T47D (cell line): ENCODE results near the gene WAC.
"Not testable (repeated sequence)": the region's sequence is repeated elsewhere in the genome, so short reads cannot be mapped to it uniquely, and the experiment has no call there.

Experiments used
- DNase-seq, 2 experiments: peaks; one replicate each; pipeline versions ENCODE4 v3.0.0 to v3.0.0-alpha.2; 2011 to 2012; ENCODE audit warnings: low read depth in 1 of 2, low spot score in 1 of 2
- JUND ChIP-seq: IDR thresholded peaks from 2 replicates; pipeline ENCODE4 v1.6.1; 2012; ENCODE audit warnings: low read depth
- in situ Hi-C: cut with HindIII; loops from 2 replicates; pipeline ENCODE4 v1.10.0; 2016; ENCODE audit warnings: low sequenced_read_pairs, low pct_unique_long_range_greater_than_20kb

WAC gene

DNA sequence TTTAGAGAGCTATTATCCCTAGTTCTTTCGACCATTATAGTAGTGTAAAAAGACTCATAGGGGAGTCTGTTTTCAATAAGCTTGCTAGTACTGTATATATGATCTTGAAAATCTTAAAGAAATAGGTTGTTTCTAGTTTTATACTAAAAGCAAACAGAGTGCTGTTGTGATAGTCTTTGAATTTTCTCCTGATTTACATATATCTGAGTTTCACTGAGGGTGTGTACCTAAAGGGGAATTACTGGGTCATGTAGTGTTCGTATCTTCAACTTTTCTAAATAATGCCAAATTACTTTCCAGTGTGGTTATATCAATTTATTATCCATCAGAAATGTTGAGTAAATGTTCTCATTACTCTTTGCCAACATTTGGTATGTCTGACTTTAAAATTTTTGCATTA, 73.7 kb downstream of the WAC start:
- DNase-seq: no peak
- no peak for TF ChIP-seq JUND
- in situ Hi-C loops: no loop called here

- DNase-seq, in situ Hi-C loops: not testable (repeated sequence)
Observed at GRCh38 chr10:28609636-28610035, 76.7 kb downstream of the WAC start.

GRCh38 chr10:28612877-28613276, 80.0 kb downstream of the WAC start:
- no peak for TF ChIP-seq JUND

DNA sequence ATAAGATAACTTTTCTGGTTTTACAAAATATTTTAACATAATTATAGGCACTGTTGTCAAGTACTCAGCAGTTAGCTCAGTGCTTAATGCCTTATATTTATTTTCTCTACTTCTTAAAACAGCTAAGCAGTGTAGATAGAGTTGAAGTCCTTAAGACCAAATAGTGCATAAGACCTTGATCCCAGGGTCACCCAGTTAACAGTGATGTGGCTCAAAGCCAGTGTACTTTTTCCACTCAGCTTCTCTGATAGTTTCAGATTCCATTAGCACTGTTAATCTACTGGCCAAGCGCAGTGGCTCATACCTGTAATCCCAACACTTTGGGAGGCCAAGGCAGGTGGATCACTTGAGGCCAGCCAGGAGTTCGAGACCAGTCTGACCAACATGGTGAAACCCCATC, 83.6 kb downstream of the WAC start:
- in situ Hi-C loops: no loop called here
- DNase-seq: no peak
- no peak for TF ChIP-seq JUND

More at GRCh38 chr10:28612877-28613276, 80.0 kb downstream of the WAC start:
- in situ Hi-C loops: no loop called here
- no peak for DNase-seq

DNA sequence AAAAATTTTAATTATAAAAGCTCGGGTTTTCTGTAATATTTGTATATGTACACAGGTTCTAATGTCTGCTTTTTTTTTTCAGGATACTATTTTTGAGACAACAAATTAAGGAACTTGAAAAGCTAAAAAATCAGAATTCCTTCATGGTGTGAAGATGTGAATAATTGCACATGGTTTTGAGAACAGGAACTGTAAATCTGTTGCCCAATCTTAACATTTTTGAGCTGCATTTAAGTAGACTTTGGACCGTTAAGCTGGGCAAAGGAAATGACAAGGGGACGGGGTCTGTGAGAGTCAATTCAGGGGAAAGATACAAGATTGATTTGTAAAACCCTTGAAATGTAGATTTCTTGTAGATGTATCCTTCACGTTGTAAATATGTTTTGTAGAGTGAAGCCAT, 86.5 kb downstream of the WAC start:
- no peak for DNase-seq
- in situ Hi-C loops: no loop called here
- no peak for TF ChIP-seq JUND

GRCh38 chr10:28620251-28620650, 87.3 kb downstream of the WAC start:
- no peak for DNase-seq
- in situ Hi-C loops: no loop called here
- TF ChIP-seq JUND: no peak

GRCh38 chr10:28623483-28623882, 90.6 kb downstream of the WAC start:
- no peak for TF ChIP-seq JUND
- no peak for DNase-seq
- in situ Hi-C loops: no loop called here

DNA sequence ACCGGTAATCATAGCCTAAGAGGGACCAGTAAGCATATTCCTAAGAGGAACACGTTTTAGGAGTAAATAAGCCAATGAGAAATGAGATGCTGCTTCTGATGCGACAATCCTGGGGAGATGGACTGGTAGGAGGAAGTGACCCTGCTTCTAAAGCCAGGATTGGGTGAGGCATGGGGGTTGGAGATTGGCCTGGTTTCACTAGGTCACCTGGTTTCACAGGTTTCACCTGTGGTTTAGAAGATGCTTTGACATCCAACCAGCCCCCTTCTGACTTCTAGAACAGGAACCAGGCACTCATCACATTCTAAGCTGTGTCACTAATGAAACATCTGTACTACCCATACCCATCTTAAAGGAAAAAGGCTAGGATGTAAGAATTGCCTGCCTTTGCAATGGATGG, 91.4 kb downstream of the WAC start:
- TF ChIP-seq JUND: no peak
- peak in 1 of 2 experiments; percentile 30 for DNase-seq
- in situ Hi-C loops: no loop called here

DNA sequence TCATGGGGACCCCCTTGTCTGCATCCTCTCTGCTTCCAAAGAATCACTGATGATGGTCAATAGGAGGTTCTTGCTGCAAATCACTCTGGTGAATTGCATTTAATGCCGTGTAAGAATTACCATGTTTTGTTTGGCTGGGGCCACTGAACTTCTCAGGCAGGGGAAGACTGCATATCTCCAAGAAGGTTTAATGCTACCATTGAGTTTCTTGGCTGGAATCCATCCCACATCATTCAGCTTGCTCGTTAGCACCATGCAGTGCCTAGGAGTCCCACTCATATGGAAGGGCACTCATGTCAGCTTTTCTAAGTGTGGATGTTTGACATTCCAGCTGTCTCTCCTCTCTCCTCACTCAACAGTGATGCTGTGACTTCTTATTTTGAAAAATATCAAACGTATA, 94.2 kb downstream of the WAC start:
- DNase-seq: no peak
- no peak for TF ChIP-seq JUND
- in situ Hi-C loops: no loop called here

DNA sequence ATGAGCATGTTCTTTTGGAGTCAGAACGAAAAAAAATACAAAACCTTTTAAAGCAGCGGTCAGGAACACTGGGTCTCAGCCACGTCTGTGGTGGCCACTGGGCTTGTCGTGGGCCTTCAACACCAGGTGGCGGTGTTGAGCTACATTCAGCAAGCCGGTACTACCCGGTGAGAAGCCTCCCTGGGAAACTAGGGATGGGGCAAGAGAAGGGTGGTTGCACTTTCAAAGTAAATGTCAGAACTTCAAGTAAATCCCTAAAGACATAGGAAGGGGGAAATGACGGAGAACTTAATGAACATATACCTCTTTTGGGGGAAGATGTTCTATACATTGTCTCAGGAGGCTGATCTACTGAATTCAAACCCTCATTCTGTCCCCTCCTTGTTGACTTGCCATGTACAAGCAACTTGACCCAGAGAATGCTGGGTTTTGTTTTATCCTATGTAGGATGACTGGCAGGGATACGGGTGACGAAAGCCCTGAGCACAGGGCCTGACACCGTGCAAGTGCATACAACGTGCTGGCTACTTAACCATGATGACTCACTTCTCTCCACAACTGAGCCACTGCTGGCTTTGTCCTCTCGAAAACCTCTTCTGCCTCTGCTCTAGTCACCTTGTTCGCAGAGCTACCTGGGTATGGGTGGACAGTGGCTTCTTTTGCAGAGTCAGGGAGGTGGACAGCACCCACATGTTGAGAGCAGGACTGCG, 95.4 kb downstream of the WAC start:
- peak; percentile 47 to 77 for DNase-seq
- no peak for TF ChIP-seq JUND
- in situ Hi-C loops: no loop called here

- TF ChIP-seq JUND: no peak
- DNase-seq: no peak
- in situ Hi-C loops: no loop called here
Observed at GRCh38 chr10:28631896-28632583, 99.1 kb downstream of the WAC start.

GRCh38 chr10:28632584-28632945, 99.6 kb downstream of the WAC start:
- in situ Hi-C loops: no loop called here
- DNase-seq: no peak
- no peak for TF ChIP-seq JUND

DNA sequence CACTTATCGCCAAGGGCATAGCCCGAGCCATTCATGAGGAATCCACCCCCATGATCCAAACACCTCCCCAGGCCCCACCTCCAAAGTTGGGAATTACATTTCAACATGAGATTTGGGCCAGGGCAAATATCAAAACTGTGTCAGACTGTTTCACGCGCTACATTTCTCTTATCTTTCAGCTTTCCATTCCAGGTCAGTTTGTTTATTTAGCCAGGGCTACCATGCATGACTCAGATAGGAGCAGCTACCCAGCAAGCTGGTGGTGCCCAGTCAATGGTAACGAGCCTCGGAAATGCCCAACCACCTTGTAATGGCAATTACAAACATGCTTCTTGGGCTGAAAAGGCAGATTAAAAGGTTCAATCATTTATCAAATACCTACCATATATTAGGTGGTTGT, 100.8 kb downstream of the WAC start:
- in situ Hi-C loops: no loop called here
- no peak for TF ChIP-seq JUND
- no peak for DNase-seq

DNA sequence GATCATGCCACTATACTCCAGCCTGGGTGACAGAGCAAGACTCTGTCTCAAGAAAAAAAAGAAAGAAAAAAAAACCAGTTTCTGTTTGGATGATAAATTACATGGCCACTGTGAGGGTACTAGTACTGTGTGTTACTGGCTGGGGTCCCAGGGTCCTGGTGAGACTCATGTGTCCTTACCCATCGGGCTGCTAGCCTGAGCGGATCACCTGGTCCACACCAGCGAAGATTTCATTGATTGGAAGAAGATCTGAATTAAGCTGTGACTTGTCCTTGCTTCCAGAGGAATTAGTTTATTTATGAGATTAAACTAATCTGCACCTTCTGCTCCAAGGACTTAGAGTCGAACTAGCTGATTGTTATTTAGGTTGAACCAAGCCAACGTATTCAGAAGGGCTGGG, 104.4 kb downstream of the WAC start:
- no peak for DNase-seq
- in situ Hi-C loops: no loop called here
- no peak for TF ChIP-seq JUND
